ENCODE measurements around the gene CSTPP1. TPM values are rescaled to one million over a fixed set of nuclear protein-coding genes. Genes with fewer than 3 reads are reported as not detected.

Gene CSTPP1
- total RNA-seq, 1 donor from 2014 or later = 29.6 TPM

GRCh38 chr11:46903846-46904245 is 32.7 kb upstream of the CSTPP1 start:
- Mint-ChIP-seq H3K4me3 (ENCODE audit: unreplicated experiment) (no peak overlapping the region), H3K36me3 (ENCODE audit: low read depth, unreplicated experiment) (peaks cover 4% of the 10 kb centered on the region), H3K9me3 (ENCODE audit: unreplicated experiment) (no peaks in the 10 kb centered on the region), H3K4me1 (ENCODE audit: low read depth, unreplicated experiment) (peaks cover 7% of the 10 kb centered on the region), H3K27ac (ENCODE audit: unreplicated experiment) (no peak overlapping the region), H3K27me3 (ENCODE audit: low read depth, unreplicated experiment) (peaks cover 2% of the 10 kb centered on the region)
- no peak for TF ChIP-seq CTCF (IDR thresholded peaks at IDR 0.05; ENCODE audit: insufficient read depth, low read depth, low read length)
- no peak for TF ChIP-seq EZH2 (IDR thresholded peaks at IDR 0.05; ENCODE audit: insufficient read depth, low read length)
- Histone ChIP-seq H2AFZ (ENCODE audit: low read depth, low read length) (no peak overlapping the region), H3K4me2 (ENCODE audit: low read length) (no peak overlapping the region), H3K4me1 (ENCODE audit: insufficient read depth, low read length) (peaks cover 3% of the 10 kb centered on the region), H3K27me3 (ENCODE audit: insufficient read depth, low read length) (no peaks in the 10 kb centered on the region), H3K9ac (ENCODE audit: low read length) (no peak overlapping the region), H3K36me3 (ENCODE audit: insufficient read depth, low read length) (no peaks in the 10 kb centered on the region), H3K79me2 (ENCODE audit: insufficient read depth, low read length) (no peaks in the 10 kb centered on the region), H3K9me3 (ENCODE audit: insufficient read depth, low read depth, low read length) (no peaks in the 10 kb centered on the region), H4K20me1 (ENCODE audit: insufficient read depth, low read length) (no peaks in the 10 kb centered on the region), H3K4me3 (ENCODE audit: insufficient read depth, low read depth, low read length) (no peak overlapping the region), H3K27ac (ENCODE audit: low read depth, low read length) (no peak overlapping the region)
- FAIRE-seq (no peak), DNase-seq (ENCODE audit: low read depth) (no peak)

DNA sequence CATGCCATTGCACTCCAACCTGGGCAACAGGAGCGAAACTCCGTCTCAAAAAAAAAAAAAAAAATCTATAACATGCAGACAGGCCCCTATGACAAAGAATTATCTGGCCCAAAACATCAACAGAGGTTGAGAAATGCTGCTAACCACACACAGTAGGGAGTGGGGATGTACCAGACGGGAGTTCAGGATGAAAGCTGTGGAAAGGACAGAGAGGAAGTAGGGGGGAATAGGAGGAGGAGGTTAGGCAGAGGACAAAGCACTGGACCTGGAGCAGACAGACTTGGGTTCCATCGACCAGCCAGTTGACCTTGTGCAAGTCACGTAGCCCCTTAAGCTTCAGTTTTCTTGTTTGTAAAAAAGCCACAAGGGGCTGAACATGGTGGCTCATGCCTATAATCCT is 30.8 kb upstream of the CSTPP1 start:
- H3K27ac ChIP-seq (ENCODE audit: low read depth, low read length) = no peak overlapping the region
- peaks cover 3% of the 10 kb centered on the region for H3K4me1 ChIP-seq (ENCODE audit: insufficient read depth, low read length)
- H2AFZ ChIP-seq (ENCODE audit: low read depth, low read length) = no peak overlapping the region
- no peak overlapping the region for H3K4me3 ChIP-seq (ENCODE audit: insufficient read depth, low read depth, low read length)
- H3K4me3 Mint-ChIP-seq (ENCODE audit: unreplicated experiment) = no peak overlapping the region
- no peak for DNase-seq (ENCODE audit: low read depth)
- FAIRE-seq = no peak
- H3K9me3 ChIP-seq (ENCODE audit: insufficient read depth, low read depth, low read length) = no peaks in the 10 kb centered on the region
- H3K27me3 Mint-ChIP-seq (ENCODE audit: low read depth, unreplicated experiment) = no peaks in the 10 kb centered on the region
- no peaks in the 10 kb centered on the region for H4K20me1 ChIP-seq (ENCODE audit: insufficient read depth, low read length)
- H3K9me3 Mint-ChIP-seq (ENCODE audit: unreplicated experiment) = no peaks in the 10 kb centered on the region
- peak overlapping the region; percentile 51 for H3K4me2 ChIP-seq (ENCODE audit: low read length)
- no peaks in the 10 kb centered on the region for H3K27me3 ChIP-seq (ENCODE audit: insufficient read depth, low read length)
- H3K79me2 ChIP-seq (ENCODE audit: insufficient read depth, low read length) = no peaks in the 10 kb centered on the region
- TF ChIP-seq CTCF (IDR thresholded peaks at IDR 0.05; ENCODE audit: insufficient read depth, low read depth, low read length) (no peak), EZH2 (IDR thresholded peaks at IDR 0.05; ENCODE audit: insufficient read depth, low read length) (no peak)
- H3K36me3 Mint-ChIP-seq (ENCODE audit: low read depth, unreplicated experiment) = peaks cover 1% of the 10 kb centered on the region
- H3K9ac ChIP-seq (ENCODE audit: low read length) = no peak overlapping the region
- peaks cover 7% of the 10 kb centered on the region for H3K4me1 Mint-ChIP-seq (ENCODE audit: low read depth, unreplicated experiment)
- H3K36me3 ChIP-seq (ENCODE audit: insufficient read depth, low read length) = no peaks in the 10 kb centered on the region
- H3K27ac Mint-ChIP-seq (ENCODE audit: unreplicated experiment) = no peak overlapping the region

DNA sequence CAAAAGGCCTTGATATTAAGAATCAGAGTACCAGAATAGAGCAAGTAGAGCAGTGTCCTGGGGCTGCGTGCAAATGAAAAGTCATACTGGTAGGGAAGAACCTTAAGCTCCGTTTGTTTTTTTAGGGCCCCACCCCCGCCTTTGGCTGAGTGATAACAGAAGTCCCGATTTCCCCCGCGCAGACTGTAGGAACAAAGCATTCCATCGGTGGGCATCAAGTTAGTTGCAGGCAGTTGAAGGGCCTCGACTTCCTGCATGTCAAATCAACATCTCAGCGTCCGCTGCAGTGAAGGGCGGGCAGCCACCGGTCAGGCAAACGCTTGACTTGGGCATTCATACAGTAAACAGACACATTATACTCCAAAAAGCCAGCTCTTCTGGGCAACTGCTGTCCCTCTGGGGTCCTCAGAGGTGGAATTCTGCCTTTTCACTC is 29.9 kb upstream of the CSTPP1 start:
- peak overlapping the region; percentile 15 for H3K27ac Mint-ChIP-seq (ENCODE audit: unreplicated experiment)
- Histone ChIP-seq H3K36me3 (ENCODE audit: insufficient read depth, low read length) (no peaks in the 10 kb centered on the region), H3K4me2 (ENCODE audit: low read length) (peak overlapping the region; percentile 51), H3K4me1 (ENCODE audit: insufficient read depth, low read length) (peaks cover 3% of the 10 kb centered on the region), H3K9ac (ENCODE audit: low read length) (no peak overlapping the region), H3K79me2 (ENCODE audit: insufficient read depth, low read length) (no peaks in the 10 kb centered on the region), H3K4me3 (ENCODE audit: insufficient read depth, low read depth, low read length) (no peak overlapping the region), H2AFZ (ENCODE audit: low read depth, low read length) (peak overlapping the region; percentile 66), H3K27me3 (ENCODE audit: insufficient read depth, low read length) (no peaks in the 10 kb centered on the region), H4K20me1 (ENCODE audit: insufficient read depth, low read length) (no peaks in the 10 kb centered on the region), H3K27ac (ENCODE audit: low read depth, low read length) (no peak overlapping the region), H3K9me3 (ENCODE audit: insufficient read depth, low read depth, low read length) (no peaks in the 10 kb centered on the region)
- H3K36me3 Mint-ChIP-seq (ENCODE audit: low read depth, unreplicated experiment) = peaks cover 1% of the 10 kb centered on the region
- no peak for TF ChIP-seq EZH2 (IDR thresholded peaks at IDR 0.05; ENCODE audit: insufficient read depth, low read length)
- TF ChIP-seq CTCF (IDR thresholded peaks at IDR 0.05; ENCODE audit: insufficient read depth, low read depth, low read length) = no peak
- H3K4me1 Mint-ChIP-seq (ENCODE audit: low read depth, unreplicated experiment) = peaks cover 7% of the 10 kb centered on the region
- H3K27me3 Mint-ChIP-seq (ENCODE audit: low read depth, unreplicated experiment) = no peaks in the 10 kb centered on the region
- no peaks in the 10 kb centered on the region for H3K9me3 Mint-ChIP-seq (ENCODE audit: unreplicated experiment)
- no peak for FAIRE-seq
- DNase-seq (ENCODE audit: low read depth) = peak; percentile 20
- peak overlapping the region; percentile 50 for H3K4me3 Mint-ChIP-seq (ENCODE audit: unreplicated experiment)
